GM21619 (cell line): ENCODE results near the gene GOLGA8F.
"Not testable (repeated sequence)": the region's sequence is repeated elsewhere in the genome, so short reads cannot be mapped to it uniquely, and the experiment has no call there.

Source experiments
- ATAC-seq: cut with Tn5 transposase; IDR thresholded peaks from one replicate; pipeline ENCODE4 v1.9.1; 2021; ENCODE audit not compliant: unreplicated experiment

The GOLGA8F gene

GRCh38 chr15:28378364-28378763 lies at the start of gene GOLGA8F:
Gene GOLGA8F (plus strand): TSS chr15:28378664. CDS start chr15:28378762, 98 bp downstream.
- ATAC-seq: not testable (repeated sequence)

- not testable (repeated sequence) for ATAC-seq
Observed at GRCh38 chr15:28357984-28358383, 20.5 kb upstream of the GOLGA8F start, which contains the start of gene GOLGA6L24. Gene GOLGA6L24 (minus strand): TSS chr15:28358084. CDS start chr15:28358023, 61 bp downstream.

GRCh38 chr15:28365502-28365901 lies 13.0 kb upstream of the GOLGA8F start:
- ATAC-seq: not testable (repeated sequence)

- not testable (repeated sequence) for ATAC-seq
Observed at GRCh38 chr15:28380053-28380452, 1.6 kb downstream of the GOLGA8F start.

GRCh38 chr15:28396022-28396421 lies 17.6 kb downstream of the GOLGA8F start:
- ATAC-seq: not testable (repeated sequence)

- ATAC-seq: not testable (repeated sequence)
Observed at GRCh38 chr15:28402774-28403435, 24.4 kb downstream of the GOLGA8F start.

- ATAC-seq: not testable (repeated sequence)
Observed at GRCh38 chr15:28420470-28420869, 42.0 kb downstream of the GOLGA8F start.

- not testable (repeated sequence) for ATAC-seq
Observed at GRCh38 chr15:28435594-28435993, 57.1 kb downstream of the GOLGA8F start.
